Measurements from ENCODE around the gene CTPS1.

CTPS1 gene

GRCh38 chr1:40971966-40972365 is 7.5 kb upstream of the CTPS1 start:
- H3K27ac ChIP-seq (ENCODE audit: low read length), result no peak overlapping the region

GRCh38 chr1:40973912-40974311 is 5.6 kb upstream of the CTPS1 start:
- H3K4me1 ChIP-seq (ENCODE audit: control insufficient read depth, low read depth, low read length), result no peaks in the 10 kb centered on the region
- H3K9ac ChIP-seq (ENCODE audit: low read length), result no peak overlapping the region
- H3K27me3 ChIP-seq (ENCODE audit: control insufficient read depth, insufficient read depth, low read length), result no peaks in the 10 kb centered on the region
- no peak overlapping the region for H3K27ac ChIP-seq (ENCODE audit: low read length)
- H3K9me3 ChIP-seq (ENCODE audit: control insufficient read depth, low read depth, low read length), result no peaks in the 10 kb centered on the region
- H3K36me3 ChIP-seq (ENCODE audit: control insufficient read depth, low read depth, low read length), result no peaks in the 10 kb centered on the region
- H3K4me3 ChIP-seq (ENCODE audit: low read length), result no peak overlapping the region

More at GRCh38 chr1:40971966-40972365, 7.5 kb upstream of the CTPS1 start:
- Histone ChIP-seq H3K36me3 (ENCODE audit: control insufficient read depth, low read depth, low read length) (no peaks in the 10 kb centered on the region), H3K27me3 (ENCODE audit: control insufficient read depth, insufficient read depth, low read length) (no peaks in the 10 kb centered on the region), H3K9me3 (ENCODE audit: control insufficient read depth, low read depth, low read length) (no peaks in the 10 kb centered on the region), H3K9ac (ENCODE audit: low read length) (no peak overlapping the region), H3K4me1 (ENCODE audit: control insufficient read depth, low read depth, low read length) (no peaks in the 10 kb centered on the region), H3K4me3 (ENCODE audit: low read length) (no peak overlapping the region)

- H3K27ac ChIP-seq (ENCODE audit: low read length), result no peak overlapping the region
- H3K9ac ChIP-seq (ENCODE audit: low read length), result no peak overlapping the region
- no peaks in the 10 kb centered on the region for H3K27me3 ChIP-seq (ENCODE audit: control insufficient read depth, insufficient read depth, low read length)
- no peaks in the 10 kb centered on the region for H3K9me3 ChIP-seq (ENCODE audit: control insufficient read depth, low read depth, low read length)
- no peaks in the 10 kb centered on the region for H3K36me3 ChIP-seq (ENCODE audit: control insufficient read depth, low read depth, low read length)
- H3K4me1 ChIP-seq (ENCODE audit: control insufficient read depth, low read depth, low read length), result no peaks in the 10 kb centered on the region
- H3K4me3 ChIP-seq (ENCODE audit: low read length), result no peak overlapping the region
Observed at GRCh38 chr1:40974945-40975344, 4.6 kb upstream of the CTPS1 start.

- peaks cover 9% of the 10 kb centered on the region for H3K4me1 ChIP-seq (ENCODE audit: control insufficient read depth, low read depth, low read length)
- no peaks in the 10 kb centered on the region for H3K36me3 ChIP-seq (ENCODE audit: control insufficient read depth, low read depth, low read length)
Observed at GRCh38 chr1:40976952-40977690, 2.4 kb upstream of the CTPS1 start.

GRCh38 chr1:40977716-40978115 is 1.8 kb upstream of the CTPS1 start:
- no peak overlapping the region for H3K27ac ChIP-seq (ENCODE audit: low read length)
- no peaks in the 10 kb centered on the region for H3K36me3 ChIP-seq (ENCODE audit: control insufficient read depth, low read depth, low read length)
- no peak overlapping the region for H3K9ac ChIP-seq (ENCODE audit: low read length)
- H3K4me1 ChIP-seq (ENCODE audit: control insufficient read depth, low read depth, low read length), result peaks cover 9% of the 10 kb centered on the region
- H3K4me3 ChIP-seq (ENCODE audit: low read length), result no peak overlapping the region
- H3K27me3 ChIP-seq (ENCODE audit: control insufficient read depth, insufficient read depth, low read length), result no peaks in the 10 kb centered on the region
- no peaks in the 10 kb centered on the region for H3K9me3 ChIP-seq (ENCODE audit: control insufficient read depth, low read depth, low read length)

More at GRCh38 chr1:40976952-40977690, 2.4 kb upstream of the CTPS1 start:
- no peaks in the 10 kb centered on the region for H3K27me3 ChIP-seq (ENCODE audit: control insufficient read depth, insufficient read depth, low read length)
- no peak overlapping the region for H3K9ac ChIP-seq (ENCODE audit: low read length)
- no peaks in the 10 kb centered on the region for H3K9me3 ChIP-seq (ENCODE audit: control insufficient read depth, low read depth, low read length)
- no peak overlapping the region for H3K4me3 ChIP-seq (ENCODE audit: low read length)
- H3K27ac ChIP-seq (ENCODE audit: low read length), result no peak overlapping the region

- peak overlapping the region; percentile 92 for H3K9ac ChIP-seq (ENCODE audit: low read length)
- no peaks in the 10 kb centered on the region for H3K9me3 ChIP-seq (ENCODE audit: control insufficient read depth, low read depth, low read length)
- peaks cover 9% of the 10 kb centered on the region for H3K4me1 ChIP-seq (ENCODE audit: control insufficient read depth, low read depth, low read length)
- no peak overlapping the region for H3K27ac ChIP-seq (ENCODE audit: low read length)
- H3K27me3 ChIP-seq (ENCODE audit: control insufficient read depth, insufficient read depth, low read length), result no peaks in the 10 kb centered on the region
- peak overlapping the region; percentile 75 for H3K4me3 ChIP-seq (ENCODE audit: low read length)
- peaks cover 8% of the 10 kb centered on the region for H3K36me3 ChIP-seq (ENCODE audit: control insufficient read depth, low read depth, low read length)
Observed at GRCh38 chr1:40978886-40979240, 633 bp upstream of the CTPS1 start.

GRCh38 chr1:40980068-40980452 is 564 bp downstream of the CTPS1 start:
- peaks cover 9% of the 10 kb centered on the region for H3K4me1 ChIP-seq (ENCODE audit: control insufficient read depth, low read depth, low read length)
- H3K27me3 ChIP-seq (ENCODE audit: control insufficient read depth, insufficient read depth, low read length), result no peaks in the 10 kb centered on the region
- H3K27ac ChIP-seq (ENCODE audit: low read length), result no peak overlapping the region
- H3K9ac ChIP-seq (ENCODE audit: low read length), result peak overlapping the region; percentile 92
- peaks cover 20% of the 10 kb centered on the region for H3K36me3 ChIP-seq (ENCODE audit: control insufficient read depth, low read depth, low read length)
- H3K9me3 ChIP-seq (ENCODE audit: control insufficient read depth, low read depth, low read length), result no peaks in the 10 kb centered on the region
- peak overlapping the region; percentile 75 for H3K4me3 ChIP-seq (ENCODE audit: low read length)

- Histone ChIP-seq H3K9me3 (ENCODE audit: control insufficient read depth, low read depth, low read length) (no peaks in the 10 kb centered on the region), H3K27me3 (ENCODE audit: control insufficient read depth, insufficient read depth, low read length) (no peaks in the 10 kb centered on the region), H3K4me1 (ENCODE audit: control insufficient read depth, low read depth, low read length) (peaks cover 9% of the 10 kb centered on the region), H3K9ac (ENCODE audit: low read length) (peak overlapping the region; percentile 92), H3K27ac (ENCODE audit: low read length) (no peak overlapping the region), H3K4me3 (ENCODE audit: low read length) (peak overlapping the region; percentile 75), H3K36me3 (ENCODE audit: control insufficient read depth, low read depth, low read length) (peaks cover 25% of the 10 kb centered on the region)
Observed at GRCh38 chr1:40980453-40981121, 1.1 kb downstream of the CTPS1 start.

- Histone ChIP-seq H3K27me3 (ENCODE audit: control insufficient read depth, insufficient read depth, low read length) (no peaks in the 10 kb centered on the region), H3K4me1 (ENCODE audit: control insufficient read depth, low read depth, low read length) (peaks cover 9% of the 10 kb centered on the region), H3K9me3 (ENCODE audit: control insufficient read depth, low read depth, low read length) (no peaks in the 10 kb centered on the region), H3K36me3 (ENCODE audit: control insufficient read depth, low read depth, low read length) (peaks cover 38% of the 10 kb centered on the region), H3K9ac (ENCODE audit: low read length) (no peak overlapping the region), H3K4me3 (ENCODE audit: low read length) (peak overlapping the region; percentile 75), H3K27ac (ENCODE audit: low read length) (no peak overlapping the region)
Observed at GRCh38 chr1:40981691-40982448, 2.4 kb downstream of the CTPS1 start.

- H3K36me3 ChIP-seq (ENCODE audit: control insufficient read depth, low read depth, low read length), result peaks cover 46% of the 10 kb centered on the region
- H3K27ac ChIP-seq (ENCODE audit: low read length), result no peak overlapping the region
Observed at GRCh38 chr1:40982721-40983120, 3.2 kb downstream of the CTPS1 start.

GRCh38 chr1:40983286-40983685 is 3.8 kb downstream of the CTPS1 start:
- H3K9ac ChIP-seq (ENCODE audit: low read length), result no peak overlapping the region
- no peaks in the 10 kb centered on the region for H3K27me3 ChIP-seq (ENCODE audit: control insufficient read depth, insufficient read depth, low read length)
- peaks cover 52% of the 10 kb centered on the region for H3K36me3 ChIP-seq (ENCODE audit: control insufficient read depth, low read depth, low read length)
- H3K4me1 ChIP-seq (ENCODE audit: control insufficient read depth, low read depth, low read length), result peaks cover 9% of the 10 kb centered on the region
- H3K9me3 ChIP-seq (ENCODE audit: control insufficient read depth, low read depth, low read length), result no peaks in the 10 kb centered on the region
- H3K27ac ChIP-seq (ENCODE audit: low read length), result no peak overlapping the region
- no peak overlapping the region for H3K4me3 ChIP-seq (ENCODE audit: low read length)

More at GRCh38 chr1:40982721-40983120, 3.2 kb downstream of the CTPS1 start:
- Histone ChIP-seq H3K4me1 (ENCODE audit: control insufficient read depth, low read depth, low read length) (peaks cover 9% of the 10 kb centered on the region), H3K4me3 (ENCODE audit: low read length) (no peak overlapping the region), H3K27me3 (ENCODE audit: control insufficient read depth, insufficient read depth, low read length) (no peaks in the 10 kb centered on the region), H3K9me3 (ENCODE audit: control insufficient read depth, low read depth, low read length) (no peaks in the 10 kb centered on the region), H3K9ac (ENCODE audit: low read length) (no peak overlapping the region)
